ENCODE results near the gene LETM1. TPM values are rescaled to one million over a fixed set of nuclear protein-coding genes. Genes with fewer than 3 reads are reported as not detected.

LETM1 gene
- total and polyA plus RNA-seq, 2 of the 13 experiments (the other 11 are each of a cell fraction or from before 2014, with no cell fraction given): 9.7 to 41.6 TPM

GRCh38 chr4:1809754-1810502 lies 46.0 kb downstream of the LETM1 start (continued):
- no peak for TF ChIP-seq ZNF775 (CRISPR knock-in tag; IDR thresholded peaks at IDR 0.05; ENCODE audit: borderline replicate concordance)
- TF ChIP-seq FOXJ3 (CRISPR knock-in tag; IDR thresholded peaks at IDR 0.05; ENCODE audit: borderline replicate concordance): no peak; the same call in 1 of the 2 replicates
- TF ChIP-seq ZNF879 (CRISPR knock-in tag; IDR thresholded peaks at IDR 0.05): no peak
- TF ChIP-seq BRD4 (CRISPR knock-in tag; IDR thresholded peaks at IDR 0.05): no peak
- no peak for TF ChIP-seq PAWR (CRISPR knock-in tag; IDR thresholded peaks at IDR 0.05; ENCODE audit: borderline replicate concordance)
- TF ChIP-seq U2AF1 (optimal IDR thresholded peaks at IDR 0.05; ENCODE audit: low read depth, low read length): peak; percentile 13
- no peak for TF ChIP-seq PLRG1 (conservative IDR thresholded peaks at IDR 0.05)
- TF ChIP-seq TIGD3 (CRISPR knock-in tag; IDR thresholded peaks at IDR 0.05; ENCODE audit: borderline replicate concordance): no peak
- no peak for TF ChIP-seq ZNF644 (CRISPR knock-in tag; IDR thresholded peaks at IDR 0.05; ENCODE audit: low read depth)
- TF ChIP-seq EP300 (IDR thresholded peaks at IDR 0.05; ENCODE audit: low read depth in 2 of 2, low read length in 2 of 2): no peak
- 0 out of 2 replicates have a peak, but pooled peaks have one; percentile 32 for TF ChIP-seq EP300 (CRISPR knock-in tag; IDR thresholded peaks at IDR 0.05; ENCODE audit: borderline replicate concordance)
- no peak for TF ChIP-seq XBP1 (CRISPR knock-in tag; IDR thresholded peaks at IDR 0.05)
- no peak for TF ChIP-seq TEAD2 (CRISPR knock-in tag; IDR thresholded peaks at IDR 0.05)
- TF ChIP-seq ZFP62 (CRISPR knock-in tag; IDR thresholded peaks at IDR 0.05): no peak
- peak; percentile 84; the same call in 1 of the 2 replicates for TF ChIP-seq KDM5B (CRISPR knock-in tag; IDR thresholded peaks at IDR 0.05; ENCODE audit: borderline replicate concordance)
- TF ChIP-seq ZBTB46 (CRISPR knock-in tag; IDR thresholded peaks at IDR 0.05; ENCODE audit: borderline replicate concordance): no peak; the same call in 1 of the 2 replicates
- peak; percentile 87 for TF ChIP-seq ZSCAN25 (CRISPR knock-in tag; IDR thresholded peaks at IDR 0.05)
- TF ChIP-seq HOXA5 (CRISPR knock-in tag; IDR thresholded peaks at IDR 0.05): peak; percentile 55; the same call in 1 of the 2 replicates
- no peak; the same call in 1 of the 2 replicates for TF ChIP-seq KAT7 (CRISPR knock-in tag; IDR thresholded peaks at IDR 0.05; ENCODE audit: borderline replicate concordance)
- TF ChIP-seq ESRRA (CRISPR knock-in tag; IDR thresholded peaks at IDR 0.05; ENCODE audit: low read depth): 0 out of 2 replicates have a peak, but pooled peaks have one; percentile 19
- peak; percentile 91 for TF ChIP-seq ZFX (CRISPR knock-in tag; IDR thresholded peaks at IDR 0.05; ENCODE audit: low read depth)
- no peak for TF ChIP-seq ZBTB21 (CRISPR knock-in tag; IDR thresholded peaks at IDR 0.05)
- no peak for TF ChIP-seq ZNF432 (CRISPR knock-in tag; IDR thresholded peaks at IDR 0.05; ENCODE audit: borderline replicate concordance)
- TF ChIP-seq DNMT1 (CRISPR knock-in tag; IDR thresholded peaks at IDR 0.05): peak; percentile 62; the same call in 1 of the 2 replicates
- TF ChIP-seq FLYWCH1 (CRISPR knock-in tag; IDR thresholded peaks at IDR 0.05): no peak
- no peak for TF ChIP-seq ZNF20 (CRISPR knock-in tag; IDR thresholded peaks at IDR 0.05)
- TF ChIP-seq HOXA7 (CRISPR knock-in tag; IDR thresholded peaks at IDR 0.05): peak; percentile 23; the same call in 1 of the 2 replicates
- TF ChIP-seq ATF1 (CRISPR knock-in tag; IDR thresholded peaks at IDR 0.05): no peak
- no peak for TF ChIP-seq TRIM24 (CRISPR knock-in tag; IDR thresholded peaks at IDR 0.05)
- TF ChIP-seq GTF3A (CRISPR knock-in tag; conservative IDR thresholded peaks at IDR 0.05): peak; percentile 92; the same call in 1 of the 2 replicates
- TF ChIP-seq SMAD9 (CRISPR knock-in tag; IDR thresholded peaks at IDR 0.05): no peak
